ENCODE measurements around the gene SRI. TPM values are rescaled to one million over a fixed set of nuclear protein-coding genes. Genes with fewer than 3 reads are reported as not detected.

SRI gene
- 130 and 161 TPM in 2 replicates for total RNA-seq

GRCh38 chr7:88219781-88220747 is at the start of gene SRI:
Gene SRI, minus strand, starts transcription at chr7:88220038. Its CDS starts 12 bp downstream, at chr7:88220026.

Other genes starting within 250 kb of the SRI start
- 87.4 and 270 TPM in 2 replicates for gene STEAP4, start 86.9 kb upstream of the SRI start, total RNA-seq

Measured in articular chondrocyte of knee joint (primary cell).